ENCODE results near the gene ADM2.
A peak's percentile ranks its signal among the peaks of the same experiment; 100 is the strongest.
"Not testable (repeated sequence)": the region's sequence is repeated elsewhere in the genome, so short reads cannot be mapped to it uniquely, and the experiment has no call there.

ADM2 gene

DNA sequence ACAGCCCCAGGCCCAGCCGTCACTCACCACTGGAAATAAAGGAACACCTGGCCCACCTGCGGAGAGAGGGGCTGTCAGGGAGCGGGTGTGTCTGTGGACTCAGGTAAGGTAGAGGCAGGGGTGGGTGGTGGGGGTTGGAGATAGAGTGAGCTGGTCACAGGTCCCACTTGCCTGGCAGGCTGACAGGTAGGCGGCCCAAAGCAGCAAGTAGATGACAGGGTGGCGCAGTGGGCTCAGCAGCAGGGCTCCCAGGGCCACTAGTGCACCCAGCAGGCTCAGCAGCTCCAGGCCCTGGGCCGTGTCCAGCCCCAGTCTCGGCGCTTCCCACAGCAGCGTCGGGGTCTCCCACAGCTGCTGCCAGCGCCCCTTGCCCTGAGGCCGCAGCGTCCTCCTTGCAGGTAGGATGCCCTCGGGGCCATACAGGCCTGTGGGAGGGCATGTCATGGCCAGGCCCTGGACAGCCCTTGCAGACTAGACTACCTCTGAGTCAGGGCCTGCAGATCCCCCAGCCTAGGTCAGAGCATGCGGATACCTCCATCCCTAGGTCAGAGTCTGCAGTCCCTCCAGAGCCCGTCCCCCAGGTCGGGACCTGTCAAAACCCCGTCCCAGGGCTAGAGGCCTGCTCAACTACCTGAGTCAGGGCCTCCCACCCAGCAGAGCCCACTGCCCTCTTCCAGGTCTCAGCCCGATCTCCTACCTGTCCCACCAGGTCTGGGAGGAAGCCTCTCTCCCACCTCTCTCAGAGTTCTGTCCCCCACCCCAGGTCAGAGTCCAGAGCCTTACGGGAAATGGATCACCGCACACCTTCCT, 25.5 kb downstream of the ADM2 start:
- DNase-seq (no peak), ATAC-seq (no peak)

DNA sequence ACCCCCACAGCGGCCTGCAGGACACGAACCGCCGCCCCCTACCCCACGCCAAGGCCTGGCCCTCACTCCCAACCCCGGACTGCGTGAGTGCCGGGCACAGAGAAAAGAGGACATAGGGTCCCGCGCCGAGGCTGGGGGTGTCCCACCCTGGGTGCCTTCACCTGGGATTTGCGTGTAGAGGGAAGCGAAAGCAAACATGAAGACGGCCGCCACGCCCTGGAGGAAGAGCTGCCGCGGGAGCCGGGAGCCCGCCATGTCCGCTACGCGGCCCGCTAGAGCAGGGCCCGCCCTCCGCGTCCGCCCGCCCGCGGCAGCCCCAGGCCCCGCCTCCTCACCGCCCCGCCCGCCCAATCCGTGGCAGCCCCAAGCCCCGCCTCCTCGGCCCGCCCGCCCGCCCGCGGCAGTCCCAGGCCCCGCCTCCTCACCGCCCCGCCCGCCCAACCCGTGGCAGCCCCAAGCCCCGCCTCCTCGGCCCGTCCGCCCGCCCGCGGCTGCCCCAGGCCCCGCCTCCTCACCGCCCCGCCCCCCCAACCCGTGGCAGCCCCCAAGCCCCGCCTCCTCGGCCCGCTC, 26.2 kb downstream of the ADM2 start, which contains the start of gene LMF2:
TSS of gene LMF2 (minus strand) at position 282 of the 570 bp plus-strand sequence. CDS start at position 255, 27 bp downstream.
- ATAC-seq (peak; percentile 84), DNase-seq (peak; percentile 96)

DNA sequence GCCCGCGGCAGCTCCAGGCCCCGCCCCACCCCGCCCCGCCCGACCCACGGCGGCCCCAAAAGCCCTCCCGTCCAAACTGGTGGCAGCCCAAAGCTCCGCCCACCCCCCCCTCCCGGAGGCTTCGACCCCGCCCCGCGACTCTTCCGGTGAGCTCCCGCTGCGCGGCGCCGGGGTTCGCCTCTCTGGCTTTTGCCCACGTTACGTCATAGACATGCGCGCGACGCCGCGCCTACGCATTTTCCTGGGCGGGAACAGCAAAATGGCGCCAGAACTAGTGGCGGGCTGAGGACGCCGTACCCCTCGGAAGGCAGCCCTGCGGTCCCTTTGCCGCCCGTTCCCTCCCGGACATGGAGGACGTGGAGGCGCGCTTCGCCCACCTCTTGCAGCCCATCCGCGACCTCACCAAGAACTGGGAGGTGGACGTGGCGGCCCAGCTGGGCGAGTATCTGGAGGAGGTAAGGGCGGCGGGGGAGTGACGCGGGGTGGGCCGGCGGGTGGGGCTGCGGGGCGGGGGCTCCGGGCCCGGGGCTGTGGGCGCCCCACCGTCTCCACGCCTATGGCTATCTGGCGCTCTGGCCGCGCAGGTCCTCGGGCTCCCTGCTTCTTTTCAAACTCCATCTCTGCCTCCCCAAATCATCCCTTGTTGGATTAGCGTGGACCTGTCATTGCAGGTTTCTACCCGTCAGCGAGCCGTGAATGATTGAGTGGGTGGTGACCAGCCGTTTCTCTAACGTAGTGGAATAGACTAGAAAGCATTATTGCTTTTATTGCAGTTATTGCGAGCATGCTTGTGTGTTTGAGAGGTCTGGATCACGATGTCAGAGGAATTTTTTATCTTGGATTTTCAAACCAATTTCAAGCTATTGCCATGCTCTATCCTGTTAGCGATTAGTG, 26.9 kb downstream of the ADM2 start, which contains the start of gene NCAPH2:
TSS of gene NCAPH2 (plus strand) at position 234 of the 894 bp plus-strand sequence. CDS start at position 348, 114 bp downstream.
- ATAC-seq (peak; percentile 77), DNase-seq (peak; percentile 98)

- DNase-seq = no peak
- ATAC-seq = no peak
Measured at GRCh38 chr22:50508897-50509296, 27.6 kb downstream of the ADM2 start.

- ATAC-seq (no peak), DNase-seq (no peak)
Measured at GRCh38 chr22:50513175-50513574, 31.8 kb downstream of the ADM2 start.

DNA sequence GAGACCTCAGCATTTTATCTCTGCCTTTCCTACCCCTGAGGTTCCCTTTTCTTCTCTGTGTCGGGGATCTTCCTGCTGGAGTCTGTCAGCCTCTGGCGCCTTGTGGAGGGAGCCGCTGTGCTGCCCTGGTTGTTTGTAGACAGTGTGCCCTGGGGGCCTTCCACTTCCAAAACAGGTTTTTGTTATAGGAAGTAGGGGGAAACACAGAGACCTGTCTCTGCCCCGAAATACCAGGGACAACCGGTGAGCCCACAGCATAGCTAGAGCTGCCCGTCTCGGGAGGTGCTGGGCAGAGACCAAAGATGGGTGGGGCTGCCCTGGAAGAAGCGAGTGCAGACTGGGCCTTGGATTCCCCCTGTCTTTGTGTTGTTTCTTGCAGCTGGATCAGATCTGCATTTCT, 34.7 kb downstream of the ADM2 start:
- ATAC-seq (no peak), DNase-seq (no peak)

GRCh38 chr22:50516891-50517290, 35.5 kb downstream of the ADM2 start:
- DNase-seq (no peak), ATAC-seq (no peak)

- ATAC-seq (no peak), DNase-seq (no peak)
Measured at GRCh38 chr22:50517495-50518260, 36.3 kb downstream of the ADM2 start.

DNA sequence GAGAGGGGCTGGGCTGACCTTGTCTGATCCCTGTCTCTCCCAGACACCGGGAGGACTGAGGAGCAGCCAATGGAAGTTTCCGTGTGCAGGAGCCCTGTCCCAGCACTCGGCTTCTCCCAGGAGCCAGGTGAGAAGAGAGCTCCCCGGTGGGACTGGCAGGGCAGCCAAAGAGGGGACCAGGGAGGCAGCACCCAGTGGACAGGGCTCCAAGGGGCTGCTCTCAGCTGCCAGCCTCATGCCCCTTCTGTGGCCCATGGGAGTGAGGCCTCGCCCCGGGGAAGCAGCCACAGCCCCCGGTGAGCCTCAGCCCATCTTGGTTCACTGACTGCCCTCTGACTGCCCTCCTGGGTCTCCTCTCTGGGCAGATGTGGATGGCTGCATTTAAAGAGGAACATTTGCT, 37.3 kb downstream of the ADM2 start:
- no peak for DNase-seq
- ATAC-seq = no peak

DNA sequence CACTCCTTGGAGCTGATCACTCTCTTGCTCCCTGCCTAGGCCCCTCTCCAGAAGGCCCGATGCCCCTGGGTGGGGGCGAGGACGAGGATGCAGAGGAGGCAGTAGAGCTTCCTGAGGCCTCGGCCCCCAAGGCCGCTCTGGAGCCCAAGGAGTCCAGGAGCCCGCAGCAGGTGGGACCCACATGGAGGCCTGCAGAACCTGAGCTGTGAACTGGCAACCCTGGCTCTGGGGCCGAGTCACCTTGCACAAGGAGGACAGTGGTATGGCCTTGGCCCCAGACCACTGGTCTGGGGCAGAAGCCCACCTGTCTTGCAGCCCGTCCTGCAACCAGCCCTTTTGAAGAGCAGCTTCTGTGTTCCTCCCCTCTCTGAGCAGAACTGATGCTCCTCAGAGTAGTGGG, 37.8 kb downstream of the ADM2 start:
- DNase-seq = no peak
- no peak for ATAC-seq

GRCh38 chr22:50520184-50520583, 38.8 kb downstream of the ADM2 start:
- not testable (repeated sequence) for ATAC-seq, DNase-seq

DNA sequence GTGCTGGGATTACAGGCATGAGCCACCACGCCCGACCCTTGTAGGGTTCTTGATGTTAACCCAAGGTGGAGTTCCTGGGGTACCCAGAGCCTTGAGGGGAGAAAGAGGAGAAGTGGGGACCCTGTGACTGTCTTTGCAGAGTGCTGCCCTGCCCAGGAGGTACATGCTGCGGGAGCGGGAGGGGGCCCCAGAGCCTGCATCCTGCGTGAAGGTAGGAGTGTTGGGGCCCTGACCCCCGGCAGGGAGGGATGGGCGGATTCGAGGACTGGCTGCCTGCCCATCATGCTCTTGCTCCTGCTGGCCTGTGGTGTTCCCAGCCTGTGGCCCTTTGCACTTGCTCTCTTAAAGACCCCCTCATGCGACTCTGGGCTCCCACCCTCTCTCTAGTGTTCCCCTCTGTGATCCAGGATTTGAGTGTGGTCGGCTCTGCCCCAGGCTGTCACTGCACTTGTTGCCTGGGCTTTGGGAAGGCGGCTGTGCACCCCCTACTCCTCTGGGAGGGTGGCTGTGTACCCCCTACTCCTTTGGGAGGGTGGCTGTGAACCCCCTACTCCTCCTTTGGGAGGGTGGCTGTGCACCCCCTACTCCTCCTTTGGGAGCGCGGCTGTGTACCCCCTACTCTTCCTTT, 39.6 kb downstream of the ADM2 start:
- DNase-seq = no peak
- no peak for ATAC-seq

- ATAC-seq (no peak), DNase-seq (no peak)
Measured at GRCh38 chr22:50521710-50522109, 40.4 kb downstream of the ADM2 start.

DNA sequence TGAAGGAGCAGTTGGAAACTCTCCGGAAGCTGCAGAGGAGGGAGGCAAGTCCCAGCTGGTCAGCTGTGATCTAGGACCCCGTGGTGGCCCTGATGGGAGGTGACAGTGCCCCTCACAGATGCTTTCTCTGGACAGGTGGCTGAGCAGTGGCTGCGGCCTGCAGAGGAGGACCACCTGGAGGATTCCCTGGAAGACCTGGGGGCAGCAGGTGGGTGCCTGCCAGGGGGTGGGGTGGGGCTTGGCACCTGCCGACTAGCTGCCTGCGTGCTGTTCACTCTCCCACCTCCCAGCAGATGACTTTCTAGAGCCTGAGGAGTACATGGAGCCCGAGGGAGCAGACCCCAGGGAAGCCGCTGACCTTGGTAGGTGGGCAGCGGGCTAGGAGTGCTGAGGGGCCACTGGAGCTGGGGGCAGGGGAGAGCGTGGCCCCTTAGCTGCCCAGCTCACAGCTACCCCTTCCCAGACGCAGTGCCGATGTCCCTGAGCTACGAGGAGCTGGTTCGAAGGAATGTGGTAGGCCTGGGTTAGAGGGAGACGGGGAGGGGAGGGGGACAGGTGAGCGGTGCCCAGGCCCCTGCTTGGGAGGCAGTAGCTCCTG, 41.0 kb downstream of the ADM2 start:
- DNase-seq (no peak), ATAC-seq (no peak)

DNA sequence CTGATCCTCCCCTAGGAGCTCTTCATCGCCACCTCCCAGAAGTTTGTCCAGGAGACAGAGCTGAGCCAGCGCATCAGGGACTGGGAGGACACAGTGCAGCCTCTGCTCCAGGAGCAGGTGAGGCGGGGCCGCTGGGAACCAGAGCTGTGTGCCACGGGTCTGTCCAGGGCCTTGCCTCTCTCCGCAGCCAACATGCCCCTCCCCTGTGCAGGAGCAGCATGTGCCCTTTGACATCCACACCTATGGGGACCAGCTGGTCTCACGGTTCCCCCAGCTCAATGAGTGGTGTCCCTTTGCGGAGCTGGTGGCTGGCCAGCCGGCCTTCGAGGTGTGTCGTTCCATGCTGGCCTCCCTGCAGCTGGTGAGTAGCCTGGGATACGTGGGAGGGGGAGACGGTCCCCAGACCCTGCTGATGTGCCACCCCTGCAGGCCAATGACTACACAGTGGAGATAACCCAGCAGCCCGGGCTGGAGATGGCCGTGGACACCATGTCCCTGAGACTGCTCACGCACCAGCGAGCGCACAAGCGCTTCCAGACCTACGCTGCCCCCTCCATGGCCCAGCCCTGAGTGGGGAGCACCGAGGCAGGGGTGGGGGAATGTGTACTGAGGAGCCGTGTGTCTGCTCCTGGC, 41.6 kb downstream of the ADM2 start:
- no peak for DNase-seq
- ATAC-seq = no peak

DNA sequence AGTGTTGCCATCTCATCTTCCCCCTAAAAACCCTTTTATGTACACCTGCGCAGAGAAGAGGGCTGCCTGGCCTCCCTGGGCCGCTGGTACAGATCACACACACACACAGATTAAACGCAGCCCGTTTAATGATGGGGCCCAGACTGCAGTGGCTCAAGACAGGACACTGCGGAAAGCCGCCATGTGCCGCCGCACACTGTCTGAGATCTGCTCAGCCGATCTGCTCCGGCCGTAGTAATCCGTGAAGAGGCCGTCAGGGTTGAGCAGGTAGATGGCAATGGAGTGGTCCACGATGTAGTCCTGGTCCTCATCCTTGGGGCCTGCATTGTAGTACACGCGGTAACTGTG, 42.1 kb downstream of the ADM2 start:
- no peak for ATAC-seq
- no peak for DNase-seq

GRCh38 chr22:50523806-50524675, 42.7 kb downstream of the ADM2 start:
- no peak for ATAC-seq

GRCh38 chr22:50524676-50525103, 43.3 kb downstream of the ADM2 start:
- DNase-seq (no peak), ATAC-seq (no peak)

More at GRCh38 chr22:50523806-50524675, 42.7 kb downstream of the ADM2 start:
- no peak for DNase-seq

DNA sequence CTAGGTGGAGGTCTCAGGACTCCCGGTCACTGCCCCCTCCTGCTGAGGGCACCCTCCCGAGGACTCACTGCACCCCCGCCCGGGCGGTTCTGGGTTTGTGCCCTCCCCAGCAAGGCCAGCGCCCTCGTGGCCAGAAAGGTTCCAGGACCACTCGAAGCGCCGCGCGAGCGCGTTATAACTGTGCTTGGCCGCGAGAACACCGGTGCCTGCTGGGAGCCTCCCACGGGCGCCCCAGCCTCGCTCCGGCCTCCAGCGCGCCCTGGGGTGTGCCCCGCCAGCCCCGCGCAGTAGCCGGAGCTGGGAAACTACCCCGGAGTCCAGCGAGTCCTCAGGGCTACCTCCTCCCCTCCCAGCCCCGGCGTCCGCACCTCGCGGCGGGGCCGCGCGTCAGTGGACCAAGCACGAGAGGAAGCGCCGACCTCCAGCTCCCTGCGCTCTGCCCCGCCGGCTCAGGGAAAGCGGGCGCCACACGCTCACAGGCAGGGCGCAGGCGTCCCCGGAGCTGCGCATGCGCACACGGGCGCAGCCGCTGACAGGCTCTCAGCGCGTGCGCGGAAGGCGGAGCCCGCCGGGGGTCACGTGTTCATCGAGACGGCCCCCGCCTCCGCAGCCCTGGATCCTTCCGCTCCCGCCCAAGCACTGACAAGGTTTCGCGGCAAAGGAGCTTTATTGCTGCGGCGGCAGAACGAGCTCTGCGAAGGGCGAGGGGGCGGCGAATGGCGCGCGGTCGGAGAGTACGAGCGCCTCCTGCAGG, 43.9 kb downstream of the ADM2 start, which contains the start of gene SCO2:
TSS of gene SCO2 (minus strand) at position 495 of the 754 bp plus-strand sequence. CDS start 1,187 bp downstream, outside the sequence.
- DNase-seq = peak; percentile 99
- ATAC-seq = peak; percentile 49
